HUES48 (cell line): ENCODE measurements around the gene DENND6B.
"Not testable (repeated sequence)": the region's sequence is repeated elsewhere in the genome, so short reads cannot be mapped to it uniquely, and the experiment has no call there.

Experiments used
- H3K27ac ChIP-seq: one replicate; pipeline ENCODE4 v1.7.0; 2013; ENCODE audit warnings: low read depth, low read length, inconsistent platforms
- H3K27me3 ChIP-seq: 2 replicates; pipeline ENCODE4 v1.6.1; 2013; ENCODE audit warnings: mild to moderate bottlenecking, low read length; ENCODE audit not compliant: control insufficient read depth, insufficient read depth
- H3K36me3 ChIP-seq: 2 replicates; pipeline ENCODE4 v1.6.1; 2013; ENCODE audit warnings: low read length; ENCODE audit not compliant: control insufficient read depth, insufficient read depth
- H3K4me1 ChIP-seq: 2 replicates; pipeline ENCODE4 v1.6.1; 2013; ENCODE audit warnings: mild to moderate bottlenecking, low read length; ENCODE audit not compliant: control insufficient read depth, insufficient read depth
- H3K4me3 ChIP-seq: 2 replicates; pipeline ENCODE4 v1.5.1; 2013; ENCODE audit warnings: mild to moderate bottlenecking, low read depth, low read length
- H3K9ac ChIP-seq: 2 replicates; pipeline ENCODE4 v1.6.1; 2013; ENCODE audit warnings: mild to moderate bottlenecking, low read depth, low read length, moderate library complexity
- H3K9me3 ChIP-seq: 2 replicates; pipeline ENCODE4 v1.6.1; 2013; ENCODE audit warnings: low read length; ENCODE audit not compliant: control insufficient read depth, insufficient read depth

Gene DENND6B

GRCh38 chr22:50338042-50338573 is 11.3 kb upstream of the DENND6B start:
- H3K9ac ChIP-seq: no peak overlapping the region
- H3K4me1 ChIP-seq: 0 out of 2 replicates have a peak, but pooled peaks cover 2% of the 10 kb centered on the region
- H3K27me3 ChIP-seq: no peaks in the 10 kb centered on the region
- no peaks in the 10 kb centered on the region for H3K9me3 ChIP-seq
- H3K36me3 ChIP-seq: no peaks in the 10 kb centered on the region
- no peak overlapping the region for H3K4me3 ChIP-seq
- no peak overlapping the region for H3K27ac ChIP-seq

GRCh38 chr22:50337262-50338041 is 10.6 kb upstream of the DENND6B start:
- Histone ChIP-seq H3K27me3 (no peaks in the 10 kb centered on the region), H3K27ac (no peak overlapping the region), H3K9ac (no peak overlapping the region), H3K9me3 (no peaks in the 10 kb centered on the region), H3K4me1 (0 out of 2 replicates have a peak, but pooled peaks cover under 1% of the 10 kb centered on the region), H3K4me3 (no peak overlapping the region), H3K36me3 (no peaks in the 10 kb centered on the region)

DNA sequence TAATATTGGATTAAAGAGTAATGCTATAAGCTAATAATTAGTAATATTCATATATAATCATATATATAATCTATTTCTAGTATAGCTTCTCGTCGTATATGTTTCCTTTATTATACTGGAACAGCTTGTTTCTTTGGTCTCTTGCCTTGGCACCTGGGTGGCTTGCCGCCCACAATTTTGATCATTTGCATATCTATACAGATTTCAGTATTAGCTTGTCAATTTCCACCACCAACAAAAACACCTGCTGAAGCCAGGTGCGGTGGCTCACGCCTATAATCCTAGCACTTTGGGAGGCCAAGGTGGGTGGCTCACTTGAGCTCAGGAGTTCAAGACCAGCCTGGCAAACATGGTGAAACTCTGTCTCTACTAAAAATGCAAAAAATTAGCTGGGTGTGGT is 7.6 kb upstream of the DENND6B start:
- not testable (repeated sequence) for H3K27me3 ChIP-seq, H3K27ac ChIP-seq, H3K9me3 ChIP-seq, H3K9ac ChIP-seq, H3K36me3 ChIP-seq, H3K4me1 ChIP-seq, H3K4me3 ChIP-seq

- H3K4me1 ChIP-seq: peaks cover 3% of the 10 kb centered on the region; the same call in 1 of the 2 replicates
- no peaks in the 10 kb centered on the region for H3K36me3 ChIP-seq
- H3K9me3 ChIP-seq: no peaks in the 10 kb centered on the region
- H3K9ac ChIP-seq: no peak overlapping the region
- H3K4me3 ChIP-seq: no peak overlapping the region
- peaks cover 14% of the 10 kb centered on the region for H3K27me3 ChIP-seq
- no peak overlapping the region for H3K27ac ChIP-seq
These were observed 2.4 kb upstream of the DENND6B start for GRCh38 chr22:50329236-50329635.

DNA sequence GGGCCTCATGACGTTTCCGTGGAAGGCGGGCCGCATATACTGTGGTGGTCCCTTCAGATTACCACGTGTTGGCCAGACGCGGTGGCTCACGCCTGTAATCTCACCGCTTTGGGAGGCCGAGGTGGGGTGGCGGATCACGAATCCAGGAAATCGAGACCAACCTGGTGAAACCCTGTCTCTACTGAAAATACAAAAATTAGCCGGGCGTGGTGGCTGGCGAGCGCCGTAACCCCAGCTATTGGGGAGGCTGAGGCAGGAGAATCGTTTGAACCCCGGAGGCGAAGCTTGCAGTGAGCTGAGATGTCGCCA is 853 bp upstream of the DENND6B start:
- Histone ChIP-seq H3K4me1 (peaks cover 3% of the 10 kb centered on the region; the same call in 1 of the 2 replicates), H3K27me3 (peaks cover 14% of the 10 kb centered on the region), H3K36me3 (no peaks in the 10 kb centered on the region), H3K4me3 (peak overlapping the region; percentile 77), H3K9ac (no peak overlapping the region; the same call in 1 of the 2 replicates), H3K9me3 (no peaks in the 10 kb centered on the region), H3K27ac (no peak overlapping the region)

DNA sequence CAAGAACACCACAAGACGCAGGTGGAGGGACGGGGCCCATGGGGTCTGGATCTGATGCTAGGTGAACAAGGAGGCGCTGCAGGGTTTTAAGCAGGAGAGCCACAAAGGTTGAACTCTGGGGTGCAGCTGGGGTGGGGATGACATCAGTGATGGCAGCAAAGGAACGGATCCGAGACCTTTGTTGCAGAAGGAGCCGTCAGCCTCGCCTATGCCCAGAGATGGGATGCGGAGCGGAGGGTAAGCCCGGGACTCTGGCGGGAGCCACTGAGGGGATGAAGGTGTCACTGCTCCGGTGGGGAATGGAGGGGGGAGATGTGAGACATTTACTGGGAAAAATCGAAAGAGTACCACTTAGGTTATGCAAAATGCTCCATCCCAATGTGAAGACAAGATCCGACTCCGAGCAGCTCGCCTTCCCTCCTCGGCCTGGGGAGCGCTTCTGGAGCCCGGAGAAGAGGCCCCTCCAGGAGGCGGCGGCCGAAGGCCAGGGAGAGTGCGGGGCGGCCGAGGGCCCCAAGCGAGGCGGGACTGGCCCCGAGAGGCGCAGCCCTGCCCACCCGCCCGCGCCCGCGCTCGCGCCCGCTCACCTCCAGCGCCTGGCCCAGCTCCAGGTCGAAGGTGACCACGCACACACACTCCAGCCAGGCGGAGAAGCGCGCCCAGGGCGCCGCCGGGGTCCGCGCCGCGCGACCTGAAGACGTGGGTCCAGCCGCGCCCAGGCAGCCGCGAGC is 422 bp downstream of the DENND6B start:
- Histone ChIP-seq H3K27me3 (peaks cover 14% of the 10 kb centered on the region), H3K36me3 (no peaks in the 10 kb centered on the region), H3K9ac (no peak overlapping the region), H3K9me3 (no peaks in the 10 kb centered on the region), H3K4me1 (peaks cover 3% of the 10 kb centered on the region; the same call in 1 of the 2 replicates), H3K4me3 (peak overlapping the region; percentile 77), H3K27ac (no peak overlapping the region)

DNA sequence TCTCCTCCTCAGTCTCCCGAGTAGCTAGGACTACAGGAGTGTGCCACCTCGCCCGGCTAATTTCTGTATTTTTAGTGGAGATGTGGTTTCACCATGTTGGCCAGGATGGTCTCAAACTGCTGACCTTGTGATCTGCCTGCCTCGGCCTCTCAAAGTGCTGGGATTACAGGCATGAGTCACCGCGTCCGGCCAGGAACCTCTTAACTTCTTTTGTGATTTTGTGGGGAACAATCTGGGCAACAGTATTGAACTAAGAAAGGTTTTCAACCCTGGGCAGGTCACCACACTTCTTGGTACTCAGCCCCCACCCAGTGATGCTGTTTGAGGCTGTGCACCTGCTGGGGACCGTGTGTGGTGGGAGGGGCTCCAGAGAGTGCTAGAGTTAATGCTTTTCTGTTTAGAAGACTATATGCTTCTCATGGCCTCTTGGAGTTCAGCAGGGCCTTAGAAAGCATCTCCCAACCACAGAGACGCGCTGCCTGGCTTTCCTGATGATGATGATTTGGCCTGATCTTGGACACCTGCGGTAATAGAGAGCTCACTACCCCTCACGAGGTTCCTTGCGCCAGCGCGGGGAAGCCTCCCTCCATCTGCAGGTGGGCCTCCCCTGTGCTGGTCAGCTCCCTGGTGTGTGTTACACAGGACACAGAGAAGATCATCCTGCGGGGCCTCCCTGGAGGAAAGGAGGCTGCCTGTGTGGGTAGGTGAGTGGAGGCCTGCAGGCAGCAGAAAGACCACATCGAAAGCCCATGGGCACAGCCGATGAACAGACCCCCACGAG is 1.2 kb downstream of the DENND6B start:
- no peak overlapping the region for H3K9ac ChIP-seq
- H3K27me3 ChIP-seq: peaks cover 14% of the 10 kb centered on the region
- no peaks in the 10 kb centered on the region for H3K9me3 ChIP-seq
- H3K4me1 ChIP-seq: peaks cover 3% of the 10 kb centered on the region; the same call in 1 of the 2 replicates
- H3K36me3 ChIP-seq: no peaks in the 10 kb centered on the region
- peak overlapping the region; percentile 77; the same call in 1 of the 2 replicates for H3K4me3 ChIP-seq
- H3K27ac ChIP-seq: no peak overlapping the region

- Histone ChIP-seq H3K27ac (no peak overlapping the region), H3K9me3 (no peaks in the 10 kb centered on the region), H3K4me3 (no peak overlapping the region), H3K27me3 (peaks cover 14% of the 10 kb centered on the region), H3K4me1 (peaks cover 3% of the 10 kb centered on the region; the same call in 1 of the 2 replicates), H3K36me3 (no peaks in the 10 kb centered on the region), H3K9ac (no peak overlapping the region)
These were observed 2.9 kb downstream of the DENND6B start for GRCh38 chr22:50323900-50324299.

DNA sequence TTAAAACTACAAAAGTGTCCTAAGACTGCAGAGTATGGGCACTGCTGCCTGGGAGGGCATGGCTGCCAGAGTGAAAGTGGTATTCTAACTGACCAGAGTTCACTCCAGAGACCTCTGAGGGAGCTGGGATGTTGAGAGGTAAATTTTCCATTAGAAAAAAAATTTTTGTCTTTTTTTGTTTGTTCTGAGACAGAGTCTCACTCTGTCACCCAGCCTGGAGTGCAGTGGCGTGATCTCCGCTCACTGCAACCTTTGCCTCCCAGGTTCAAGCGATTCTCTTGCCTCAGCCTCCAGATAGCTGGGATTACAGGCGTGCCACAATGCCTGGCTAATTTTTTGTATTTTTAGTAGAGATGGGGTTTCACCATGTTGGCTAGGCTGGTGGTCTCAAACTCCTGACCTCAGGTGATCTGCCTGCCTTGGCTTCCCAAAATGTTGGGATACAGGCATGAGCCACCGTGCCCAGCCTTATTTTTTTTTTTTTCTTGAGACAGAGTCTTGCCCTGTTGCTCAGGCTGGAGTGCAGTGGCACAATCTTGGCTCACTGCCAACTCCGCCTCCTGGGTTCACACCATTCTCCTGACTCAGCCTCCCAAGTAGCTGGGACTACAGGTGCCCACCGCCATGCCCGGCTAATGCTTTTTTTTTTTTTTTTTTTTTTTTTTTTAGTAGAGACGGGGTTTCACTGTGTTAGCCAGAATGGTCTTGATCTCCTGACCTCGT is 4.3 kb downstream of the DENND6B start:
- not testable (repeated sequence) for H3K9ac ChIP-seq, H3K4me3 ChIP-seq, H3K4me1 ChIP-seq, H3K9me3 ChIP-seq, H3K27ac ChIP-seq, H3K36me3 ChIP-seq
- H3K27me3 ChIP-seq: peaks cover 14% of the 10 kb centered on the region

DNA sequence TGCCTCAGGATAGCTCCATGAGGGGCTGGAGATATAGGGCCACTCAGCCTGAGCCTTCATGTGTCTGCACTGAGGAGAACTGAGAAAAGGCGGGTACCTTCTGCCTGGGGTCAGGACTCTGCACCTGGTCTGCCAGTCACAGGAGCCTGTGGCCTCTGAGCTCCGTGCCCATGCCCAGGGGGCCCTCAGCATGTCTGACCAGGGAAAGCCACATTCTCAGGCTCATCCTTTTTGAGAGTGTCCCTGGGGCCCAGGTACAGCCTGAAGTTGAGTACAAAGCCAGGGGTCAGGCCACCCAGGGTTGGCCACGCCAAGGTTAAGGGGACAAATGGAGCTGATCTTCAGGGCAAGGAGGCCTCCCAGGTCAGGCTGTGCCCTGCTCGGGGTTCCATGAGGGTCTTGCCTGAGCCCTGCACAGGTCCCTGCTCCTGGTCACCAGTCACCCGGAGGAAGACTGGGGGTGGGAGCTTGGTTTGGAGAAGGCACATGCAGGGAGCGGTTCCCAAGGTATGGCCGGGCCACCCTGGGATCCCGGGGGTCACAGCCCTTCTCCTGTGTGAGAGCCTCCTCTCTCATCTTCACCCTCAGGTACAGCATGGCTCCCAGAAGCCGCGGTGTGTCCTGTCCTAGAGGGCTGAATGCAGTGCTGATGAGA is 6.0 kb downstream of the DENND6B start:
- Histone ChIP-seq H3K27me3 (peaks cover 8% of the 10 kb centered on the region), H3K9me3 (no peaks in the 10 kb centered on the region), H3K36me3 (no peaks in the 10 kb centered on the region), H3K9ac (no peak overlapping the region), H3K27ac (no peak overlapping the region), H3K4me3 (no peak overlapping the region), H3K4me1 (no peaks in the 10 kb centered on the region)
